ENCODE results near the gene CEMIP. TPM values are rescaled to one million over a fixed set of nuclear protein-coding genes. Genes with fewer than 3 reads are reported as not detected.

CEMIP gene
- total RNA-seq, 1 experiment from 2014 or later = 3.5 TPM

GRCh38 chr15:80979538-80980200 lies 200.5 kb downstream of the CEMIP start:
- TF ChIP-seq EZH2 (IDR thresholded peaks at IDR 0.05) = no peak
- no peak for TF ChIP-seq POLR2AphosphoS5 (IDR thresholded peaks at IDR 0.05; ENCODE audit: low read depth, low read length)
- TF ChIP-seq ELF1 (IDR thresholded peaks at IDR 0.05; ENCODE audit: borderline replicate concordance, low read depth) = no peak
- TF ChIP-seq ZFX (IDR thresholded peaks at IDR 0.05) = no peak
- TF ChIP-seq EZH2phosphoT487 (IDR thresholded peaks at IDR 0.05; ENCODE audit: borderline replicate concordance) = no peak
- TF ChIP-seq EGR1 (IDR thresholded peaks at IDR 0.05; ENCODE audit: low read depth) = no peak
- TF ChIP-seq SIN3A (IDR thresholded peaks at IDR 0.05; ENCODE audit: low read depth) = no peak
- no peak for TF ChIP-seq MAX (IDR thresholded peaks at IDR 0.05)
- TF ChIP-seq ZNF274 (IDR thresholded peaks at IDR 0.05; ENCODE audit: low read depth, low read length) = no peak
- Histone ChIP-seq H3K4me3 (replicated peaks in 1 of 2; ENCODE audit: low read depth in 1 of 2, low read length in 2 of 2) (no peak overlapping the region), H3K4me1 (ENCODE audit: control insufficient read depth in 1 of 2, insufficient read depth in 2 of 2, low read length in 2 of 2) (peaks cover 8 to 22% of the 10 kb centered on the region in 2 experiments; a peak in 2 of 4 replicates), H3K27ac (ENCODE audit: low read depth, low read length) (no peak overlapping the region), H3K4me2 (ENCODE audit: low read length) (no peak overlapping the region), H4K20me1 (ENCODE audit: insufficient read depth) (no peaks in the 10 kb centered on the region), H3K36me3 (ENCODE audit: control insufficient read depth in 1 of 2, insufficient read depth in 2 of 2, low read length in 2 of 2) (peaks cover 23% of the 10 kb centered on the region in 2 experiments; a peak in 3 of 4 replicates), H3K9me2 (ENCODE audit: insufficient read depth) (no peaks in the 10 kb centered on the region), H3K27me3 (ENCODE audit: insufficient read depth, low read length) (no peaks in the 10 kb centered on the region), H3K79me2 (ENCODE audit: insufficient read depth, low read length) (peaks cover 52% of the 10 kb centered on the region), H3K9me3 (ENCODE audit: control insufficient read depth in 1 of 2, insufficient read depth in 1 of 2, low read depth in 1 of 2, low read length in 2 of 2) (no peaks in the 10 kb centered on the region), H2AFZ (ENCODE audit: low read depth, low read length, poor library complexity, severe bottlenecking) (no peak overlapping the region), H3K9ac (ENCODE audit: low read length) (no peak overlapping the region)
- ATAC-seq (no peak), DNase-seq (ENCODE audit: low read depth, low spot score) (no peak)
- BruUV-seq (replicated peaks) = no TSS peak
- intact Hi-C loops (cut with micrococcal nuclease) = no loop called here
- ChIA-PET POLR2A (no interaction called here), CTCF (interaction anchor here (0.8 to 2.3 kb wide), 3 partner anchors 10 to 287 kb away, joined by 3 to 18 read pairs (median 6); no protein-coding TSS in a partner anchor), RAD21 (ENCODE audit: low non-redundant PET in 1 of 2, low total read pairs in 2 of 2, uncharacterized antibody in 2 of 2, unreplicated experiment in 2 of 2) (interaction anchor here in 1 of 2 experiments (0.6 kb wide), 1 partner anchor 129 kb away, joined by 3 read pairs; no protein-coding TSS in a partner anchor)

- H4K20me1 ChIP-seq (ENCODE audit: insufficient read depth) = no peaks in the 10 kb centered on the region
- ChIA-PET CTCF (interaction anchor here (1.7 kb wide), 1 partner anchor 284 kb away, joined by 3 read pairs; no protein-coding TSS in a partner anchor), RAD21 (ENCODE audit: low non-redundant PET in 1 of 2, low total read pairs in 2 of 2, uncharacterized antibody in 2 of 2, unreplicated experiment in 2 of 2) (no interaction called here), POLR2A (no interaction called here)
- no peaks in the 10 kb centered on the region for H3K9me2 ChIP-seq (ENCODE audit: insufficient read depth)
- H3K4me3 ChIP-seq (replicated peaks in 1 of 2; ENCODE audit: low read depth in 1 of 2, low read length in 2 of 2) = no peak overlapping the region
- peaks cover 65% of the 10 kb centered on the region for H3K79me2 ChIP-seq (ENCODE audit: insufficient read depth, low read length)
- H2AFZ ChIP-seq (ENCODE audit: low read depth, low read length, poor library complexity, severe bottlenecking) = no peak overlapping the region
- 0 out of 2 replicates have a peak, but pooled peaks have one; percentile 19 for TF ChIP-seq RAD21 (IDR thresholded peaks at IDR 0.05; ENCODE audit: low read depth)
- peak in 2 of 3 experiments; percentile 6 to 30; a peak in 2 of 6 replicates for TF ChIP-seq CTCF (IDR thresholded peaks at IDR 0.05 in 2 of 3, conservative IDR thresholded peaks at IDR 0.05 in 1 of 3; ENCODE audit: borderline replicate concordance in 1 of 3, insufficient read depth in 1 of 3, low read depth in 2 of 3, low read length in 2 of 3)
- TF ChIP-seq SIN3A (IDR thresholded peaks at IDR 0.05; ENCODE audit: low read depth) = no peak
- no peak for TF ChIP-seq ATF3 (IDR thresholded peaks at IDR 0.05)
- no peak for ATAC-seq
- DNase-seq (ENCODE audit: low read depth, low spot score) = no peak
- peaks cover 8 to 21% of the 10 kb centered on the region in 2 experiments; a peak in 2 of 4 replicates for H3K4me1 ChIP-seq (ENCODE audit: control insufficient read depth in 1 of 2, insufficient read depth in 2 of 2, low read length in 2 of 2)
- no peak overlapping the region for H3K4me2 ChIP-seq (ENCODE audit: low read length)
- peaks cover 19 to 23% of the 10 kb centered on the region in 2 experiments; a peak in 3 of 4 replicates for H3K36me3 ChIP-seq (ENCODE audit: control insufficient read depth in 1 of 2, insufficient read depth in 2 of 2, low read length in 2 of 2)
- H3K27ac ChIP-seq (ENCODE audit: low read depth, low read length) = no peak overlapping the region
- H3K27me3 ChIP-seq (ENCODE audit: insufficient read depth, low read length) = no peaks in the 10 kb centered on the region
- no peaks in the 10 kb centered on the region for H3K9me3 ChIP-seq (ENCODE audit: control insufficient read depth in 1 of 2, insufficient read depth in 1 of 2, low read depth in 1 of 2, low read length in 2 of 2)
- H3K9ac ChIP-seq (ENCODE audit: low read length) = no peak overlapping the region
- intact Hi-C loops (cut with micrococcal nuclease) = no loop called here
- BruUV-seq (replicated peaks) = no TSS peak
Measured at GRCh38 chr15:80982205-80982604, 203.0 kb downstream of the CEMIP start.

Data from HCT116 (cell line).